H4 (cell line): ENCODE results near the gene SYNGAP1. TPM values are rescaled to one million over a fixed set of nuclear protein-coding genes. Genes with fewer than 3 reads are reported as not detected.
"Not testable (repeated sequence)": the region's sequence is repeated elsewhere in the genome, so short reads cannot be mapped to it uniquely, and the experiment has no call there.

Source experiments
- DNase-seq: peaks from one replicate; pipeline ENCODE4 v3.0.0-alpha.2; 2015; ENCODE audit warnings: low spot score
- total RNA-seq: library from RNA; depleted of rRNA; stranded (reverse); fragments of >200 nt; shearing (Covaris generic); gene quantifications from 2 replicates; pipeline ENCODE4 v1.2.3, GENCODE V29; 2014; rRNA removed

SYNGAP1 gene
- total RNA-seq, 1 experiment from 2014 or later = 0.75 TPM

DNA sequence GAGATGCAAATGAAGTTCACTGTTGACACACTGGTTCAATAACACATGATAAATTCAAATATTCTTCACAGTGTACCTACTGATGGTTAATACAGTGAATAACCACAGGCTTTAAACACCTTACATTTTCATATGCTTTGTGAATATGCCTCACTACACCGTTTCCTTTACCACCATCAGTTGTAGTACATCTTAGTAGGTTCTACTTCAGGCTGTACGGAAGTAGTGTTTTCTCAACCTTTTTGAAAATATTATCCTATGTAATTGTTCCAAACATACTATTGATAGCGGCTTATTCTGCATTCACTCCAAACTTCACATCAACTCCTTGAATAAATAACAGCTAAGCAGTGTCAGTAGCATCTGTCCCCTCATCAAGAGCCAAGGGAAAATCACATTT is 49.8 kb downstream of the SYNGAP1 start:
- no peak for DNase-seq

DNA sequence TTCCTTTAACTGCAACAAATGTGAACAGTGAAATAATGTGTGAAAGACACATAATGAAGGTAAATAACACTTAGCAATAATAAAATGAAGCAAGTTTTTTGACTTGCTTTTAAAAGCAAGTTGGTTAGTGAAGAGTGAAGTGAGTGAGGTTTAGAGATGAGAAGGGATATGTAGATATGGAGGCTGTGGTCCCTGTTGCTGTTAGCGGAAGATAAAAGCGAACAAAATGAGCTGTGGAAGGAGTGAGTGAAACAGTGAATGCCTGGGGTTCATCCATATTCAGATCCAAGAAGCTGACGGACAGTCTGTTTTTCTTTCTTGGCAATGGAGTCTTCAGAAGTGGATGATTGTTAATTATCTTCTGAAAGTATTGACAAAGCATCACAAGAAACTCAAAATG is 58.0 kb downstream of the SYNGAP1 start:
- no peak for DNase-seq

- DNase-seq = no peak
These were observed 61.3 kb downstream of the SYNGAP1 start for GRCh38 chr6:33481192-33481591.

DNA sequence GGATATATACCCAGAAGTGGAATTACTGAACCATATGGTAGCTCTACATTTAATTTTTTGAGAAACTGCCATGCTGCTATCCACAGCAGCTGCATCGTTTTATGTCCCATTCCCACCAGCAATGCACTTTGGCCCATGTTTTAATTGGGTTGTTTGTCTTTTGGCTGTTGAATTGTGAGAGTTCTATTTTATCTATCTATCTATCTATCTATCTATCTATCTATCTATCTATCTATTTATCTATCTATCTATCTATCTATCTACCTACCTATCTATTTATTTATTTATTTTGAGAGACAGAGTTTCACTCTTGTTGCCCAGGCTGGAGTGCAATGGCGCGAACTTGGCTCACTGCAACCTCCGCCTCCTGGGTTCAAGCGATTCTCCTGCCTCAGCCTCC is 62.8 kb downstream of the SYNGAP1 start:
- DNase-seq = not testable (repeated sequence)

- DNase-seq = no peak
These were observed 63.8 kb downstream of the SYNGAP1 start for GRCh38 chr6:33483678-33484077.

DNA sequence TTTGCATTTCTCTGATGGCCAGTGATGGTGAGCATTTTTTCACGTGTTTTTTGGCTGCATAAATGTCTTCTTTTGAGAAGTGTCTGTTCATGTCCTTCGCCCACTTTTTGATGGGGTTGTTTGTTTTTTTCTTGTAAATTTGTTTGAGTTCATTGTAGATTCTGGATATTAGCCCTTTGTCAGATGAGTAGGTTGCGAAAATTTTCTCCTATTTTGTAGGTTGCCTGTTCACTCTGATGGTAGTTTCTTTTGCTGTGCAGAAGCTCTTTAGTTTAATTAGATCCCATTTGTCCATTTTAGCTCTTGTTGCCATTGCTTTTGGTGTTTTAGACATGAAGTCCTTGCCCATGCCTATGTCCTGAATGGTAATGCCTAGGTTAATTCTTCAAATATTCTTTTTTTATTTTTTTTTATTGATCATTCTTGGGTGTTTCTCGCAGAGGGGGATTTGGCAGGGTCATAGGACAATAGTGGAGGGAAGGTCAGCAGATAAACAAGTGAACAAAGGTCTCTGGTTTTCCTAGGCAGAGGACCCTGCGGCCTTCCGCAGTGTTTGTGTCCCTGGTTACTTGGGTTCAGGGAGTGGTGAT is 64.9 kb downstream of the SYNGAP1 start:
- DNase-seq = not testable (repeated sequence)

- DNase-seq = not testable (repeated sequence)
These were observed 65.8 kb downstream of the SYNGAP1 start for GRCh38 chr6:33485680-33486079.

DNA sequence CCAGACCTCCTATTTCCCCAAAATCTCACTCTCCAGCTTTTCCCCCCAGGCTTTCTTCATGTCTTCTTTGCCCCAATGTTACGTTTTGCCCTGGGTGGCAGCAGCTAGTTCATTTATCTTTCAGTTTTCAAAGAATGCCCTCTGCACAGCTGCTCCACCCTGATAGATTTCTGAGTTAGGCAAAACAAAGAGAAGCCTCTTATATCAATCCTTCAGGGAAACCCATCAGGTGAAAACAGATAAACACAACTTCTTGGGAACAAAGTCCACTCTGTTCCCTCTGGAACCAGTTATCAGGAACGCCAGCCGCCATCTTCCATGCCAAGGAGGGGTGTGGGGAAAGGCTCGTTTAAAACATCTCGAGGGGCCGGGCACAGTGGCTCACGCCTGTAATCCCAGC is 68.5 kb downstream of the SYNGAP1 start:
- DNase-seq = no peak

DNA sequence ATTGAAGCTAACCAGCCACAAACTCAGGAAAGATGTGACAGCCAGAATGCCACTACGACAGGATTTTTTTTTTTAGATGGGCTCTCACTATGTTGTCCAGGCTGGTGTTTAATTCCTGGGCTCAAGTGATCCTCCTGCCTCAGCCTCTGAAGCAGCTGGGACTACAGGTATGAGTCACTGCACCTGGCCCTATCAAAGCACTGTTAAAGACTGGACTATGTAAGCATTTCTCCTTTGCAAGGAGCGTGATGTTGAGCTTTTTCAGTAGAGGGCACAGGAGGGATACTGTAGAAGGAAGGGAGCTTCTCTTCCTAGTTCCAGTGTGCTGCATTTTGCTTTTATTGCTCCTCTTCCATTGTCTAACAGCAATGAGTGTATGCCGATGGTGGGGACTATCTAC is 70.3 kb downstream of the SYNGAP1 start:
- DNase-seq = peak; percentile 20

- DNase-seq = no peak
These were observed 70.8 kb downstream of the SYNGAP1 start for GRCh38 chr6:33490621-33491020.

DNA sequence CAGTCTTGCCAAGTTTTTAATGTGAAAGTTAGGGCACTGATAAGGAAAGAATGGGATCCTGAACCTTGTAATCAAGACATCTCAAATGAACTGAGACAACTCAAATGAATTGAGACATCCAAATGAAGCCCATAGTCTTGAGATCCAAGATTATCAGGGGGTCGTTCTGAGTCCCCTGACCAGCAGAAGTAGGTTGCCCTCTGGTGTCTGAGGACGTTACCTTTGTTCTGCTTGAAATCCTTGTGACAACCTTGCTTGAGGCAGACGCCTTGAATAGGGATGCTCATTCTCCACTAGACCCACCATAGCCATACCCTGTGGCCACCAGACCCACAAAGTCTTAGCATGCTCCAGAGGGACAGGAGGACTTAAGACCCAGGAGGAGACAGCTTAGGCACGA is 72.2 kb downstream of the SYNGAP1 start:
- DNase-seq = no peak

DNA sequence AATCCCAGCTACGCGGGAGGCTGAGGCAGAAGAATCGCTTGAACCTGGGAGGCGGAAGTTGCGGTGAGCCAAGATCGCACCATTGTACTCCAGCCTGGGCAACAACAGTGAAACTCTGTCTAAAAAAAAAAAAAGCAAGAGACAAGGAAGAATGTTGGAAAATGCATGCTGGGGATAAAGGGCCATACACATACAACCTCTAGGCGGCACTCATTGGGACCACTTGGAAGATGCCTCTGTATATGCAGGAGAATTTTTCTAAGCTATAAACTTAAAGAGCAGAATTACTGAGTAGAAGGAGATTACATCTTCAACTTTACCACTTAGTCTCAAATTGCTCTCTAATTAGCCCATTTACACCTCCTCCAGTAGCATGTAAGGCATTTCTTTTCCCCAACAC is 77.3 kb downstream of the SYNGAP1 start:
- no peak for DNase-seq

- DNase-seq = no peak
These were observed 82.6 kb downstream of the SYNGAP1 start for GRCh38 chr6:33502486-33502885.

DNA sequence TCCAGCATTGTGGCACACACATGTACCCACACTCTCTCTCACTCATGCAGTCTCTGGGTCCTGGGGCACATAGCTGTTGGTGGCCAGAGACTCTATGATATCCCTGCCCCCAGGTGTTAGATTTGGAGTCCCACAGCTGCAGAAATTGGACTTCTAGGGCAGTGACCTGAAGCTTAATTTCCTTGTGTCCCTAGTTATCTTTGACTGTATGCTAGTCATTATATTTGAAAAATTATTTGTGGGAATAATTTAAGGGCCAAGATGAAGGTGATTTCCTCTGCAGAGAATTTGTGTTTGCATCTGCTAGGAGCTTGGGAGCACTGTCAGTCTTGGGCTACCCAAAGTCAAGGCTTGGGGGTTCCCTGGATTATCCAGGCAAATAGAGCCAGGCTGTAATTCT is 84.6 kb downstream of the SYNGAP1 start:
- no peak for DNase-seq

Other genes with a start within 250 kb of the SYNGAP1 start
- 0.10 and 0.39 TPM in 2 replicates for gene COL11A2, start 227.6 kb upstream of the SYNGAP1 start, total RNA-seq
- 7.8 and 8.3 TPM in 2 replicates for gene RXRB, start 219.4 kb upstream of the SYNGAP1 start, total RNA-seq
- gene SLC39A7, start 219.2 kb upstream of the SYNGAP1 start, total RNA-seq = 64.8 and 69.5 TPM in 2 replicates
- gene HSD17B8, start 215.4 kb upstream of the SYNGAP1 start, total RNA-seq = 1.2 and 5.6 TPM in 2 replicates
- gene RING1, start 211.6 kb upstream of the SYNGAP1 start, total RNA-seq = 26.9 and 29.3 TPM in 2 replicates
- gene VPS52, start 148.2 kb upstream of the SYNGAP1 start, total RNA-seq = 16.9 and 38.9 TPM in 2 replicates
- 2,534 and 2,796 TPM in 2 replicates for gene RPS18, start 148.0 kb upstream of the SYNGAP1 start, total RNA-seq
- not detected in 2 replicates for gene B3GALT4, start 142.9 kb upstream of the SYNGAP1 start, total RNA-seq
- gene WDR46, start 130.8 kb upstream of the SYNGAP1 start, total RNA-seq = 89.0 and 99.5 TPM in 2 replicates
- gene PFDN6, start 130.5 kb upstream of the SYNGAP1 start, total RNA-seq = 85.0 and 105 TPM in 2 replicates
- 14.7 and 17.5 TPM in 2 replicates for gene RGL2, start 121.1 kb upstream of the SYNGAP1 start, total RNA-seq
- gene TAPBP, start 106.0 kb upstream of the SYNGAP1 start, total RNA-seq = 56.5 and 69.8 TPM in 2 replicates
- gene ZBTB22, start 102.3 kb upstream of the SYNGAP1 start, total RNA-seq = 7.9 and 11.3 TPM in 2 replicates
- 45.4 and 73.9 TPM in 2 replicates for gene DAXX, start 97.1 kb upstream of the SYNGAP1 start, total RNA-seq
- gene KIFC1, start 28.2 kb upstream of the SYNGAP1 start, total RNA-seq = 52.4 and 67.2 TPM in 2 replicates
- 20.4 and 20.5 TPM in 2 replicates for gene PHF1, start 9.1 kb upstream of the SYNGAP1 start, total RNA-seq
- 183 and 222 TPM in 2 replicates for gene CUTA, start 2.0 kb upstream of the SYNGAP1 start, total RNA-seq
- 5.6 and 7.6 TPM in 2 replicates for gene ZBTB9, start 34.5 kb downstream of the SYNGAP1 start, total RNA-seq
- gene BAK1, start 160.2 kb downstream of the SYNGAP1 start, total RNA-seq = 16.3 and 18.8 TPM in 2 replicates
- 6.6 and 9.8 TPM in 2 replicates for gene ITPR3, start 201.3 kb downstream of the SYNGAP1 start, total RNA-seq